ENCODE results near the gene LACTB. TPM values are rescaled to one million over a fixed set of nuclear protein-coding genes. Genes with fewer than 3 reads are reported as not detected.

The LACTB gene
- total and polyA plus RNA-seq, 2 of the 4 experiments (the other 2 are of a cell fraction): 12.9 to 32.7 TPM

GRCh38 chr15:63084806-63085205 is 36.9 kb upstream of the LACTB start:
- Histone ChIP-seq H3K23ac (ENCODE audit: low read depth, low read length) (no peak overlapping the region), H3K18ac (ENCODE audit: low read depth, low read length) (no peak overlapping the region), H3K9me1 (ENCODE audit: insufficient read depth, low read length) (peaks cover 22% of the 10 kb centered on the region), H2BK5ac (ENCODE audit: low read depth, low read length, poor library complexity, severe bottlenecking) (no peak overlapping the region), H3K14ac (replicated peaks; ENCODE audit: low read depth, low read length) (no peak overlapping the region), H4K5ac (ENCODE audit: low read depth, low read length) (no peak overlapping the region), H3K4ac (ENCODE audit: low read depth, low read length) (no peak overlapping the region), H3K9ac (ENCODE audit: low read depth, low read length) (no peak overlapping the region), H2AFZ (replicated peaks; ENCODE audit: low read length, poor library complexity) (no peak overlapping the region), H2BK20ac (ENCODE audit: low read depth, low read length) (peak overlapping the region; percentile 28; the same call in 1 of the 2 replicates), H3K56ac (ENCODE audit: extremely low read depth, insufficient read depth, low read length) (no peak overlapping the region), H2BK15ac (ENCODE audit: low read depth, low read length) (no peak overlapping the region), H2AK5ac (ENCODE audit: low read depth, low read length) (0 out of 2 replicates have a peak overlapping the region, but pooled peaks have one; percentile 16), H3K79me1 (ENCODE audit: low read depth in 1 of 2, low read length in 2 of 2) (peaks cover 0 to 6% of the 10 kb centered on the region in 2 experiments; a peak in 1 of 4 replicates), H4K8ac (ENCODE audit: low read depth in 2 of 2, low read length in 2 of 2) (no peak overlapping the region), H3K4me2 (ENCODE audit: low read depth, low read length) (no peak overlapping the region), H3K9me3 (ENCODE audit: control insufficient read depth, insufficient read depth, low read length) (no peaks in the 10 kb centered on the region), H2BK120ac (ENCODE audit: low read depth, low read length) (no peak overlapping the region), H3K27ac (ENCODE audit: insufficient read depth, low read length) (no peak overlapping the region), H3K4me3 (ENCODE audit: insufficient read depth, low read depth, low read length) (no peak overlapping the region), H4K20me1 (ENCODE audit: insufficient read depth, low read length) (no peaks in the 10 kb centered on the region), H2AK9ac (replicated peaks; ENCODE audit: low read depth, low read length, poor library complexity) (no peak overlapping the region), H4K91ac (ENCODE audit: insufficient read depth, low read depth, low read length) (no peak overlapping the region), H3K36me3 (ENCODE audit: control insufficient read depth, insufficient read depth, low read length) (no peaks in the 10 kb centered on the region), H3K4me1 (ENCODE audit: control insufficient read depth, insufficient read depth, low read length) (peaks cover 34% of the 10 kb centered on the region), H3K27me3 (ENCODE audit: control insufficient read depth, insufficient read depth, low read length) (no peaks in the 10 kb centered on the region)
- intact Hi-C loops (cut with micrococcal nuclease): no loop called here
- in situ Hi-C loops (cut with MboI; ENCODE audit: low sequenced_read_pairs): no loop called here
- no peak for ATAC-seq (ENCODE audit: low read depth)
- POLR2A ChIA-PET (ENCODE audit: unreplicated experiment): no interaction called here
- no peak for TF ChIP-seq MAZ (IDR thresholded peaks at IDR 0.05; ENCODE audit: borderline replicate concordance, low read depth, low read length)
- TF ChIP-seq CTCF (conservative IDR thresholded peaks at IDR 0.05; ENCODE audit: low read depth, low read length): no peak
- no peak for DNase-seq
- dilution Hi-C loops (cut with HindIII; ENCODE audit: low sequenced_read_pairs, unreplicated experiment): no loop called here
- BruUV-seq (replicated peaks): no TSS peak
- no CpG with 5 or more reads among the region's 1 CpG for WGBS, 2 experiments (ENCODE audit: extremely low coverage in 2 of 2, insufficient read length in 1 of 2)
- CTCF ChIA-PET: no interaction called here

All from IMR-90 (cell line).